Stomach (tissue), 4 donors: ENCODE data around the gene OGFR.

Source experiments
- EP300 ChIP-seq: sonication (generic); formaldehyde crosslinking; IDR thresholded peaks from one replicate; pipeline ENCODE4 v1.6.1; 2017; ENCODE audit warnings: antibody characterized with exemption
- POLR2A ChIP-seq, 4 donors: fragments of 450-650 bp; IDR thresholded peaks; one replicate each; pipeline ENCODE4 v1.6.1; 2016; ENCODE audit warnings: antibody characterized with exemption in 4 of 4, control low read depth in 2 of 4, mild to moderate bottlenecking in 1 of 4, moderate library complexity in 1 of 4
- TF ChIP-seq, protein P1 (sequence below), 7 experiments: fragments of 450-650 bp in 4 of 7; fragments of 200-600 bp in 3 of 7; sonication (generic) in 3 of 7; IDR thresholded peaks; one replicate each; pipeline ENCODE4 v1.5.1; 2016 to 2019; ENCODE audit warnings: antibody characterized with exemption in 7 of 7, control low read depth in 2 of 7, mild to moderate bottlenecking in 1 of 7

DNA sequence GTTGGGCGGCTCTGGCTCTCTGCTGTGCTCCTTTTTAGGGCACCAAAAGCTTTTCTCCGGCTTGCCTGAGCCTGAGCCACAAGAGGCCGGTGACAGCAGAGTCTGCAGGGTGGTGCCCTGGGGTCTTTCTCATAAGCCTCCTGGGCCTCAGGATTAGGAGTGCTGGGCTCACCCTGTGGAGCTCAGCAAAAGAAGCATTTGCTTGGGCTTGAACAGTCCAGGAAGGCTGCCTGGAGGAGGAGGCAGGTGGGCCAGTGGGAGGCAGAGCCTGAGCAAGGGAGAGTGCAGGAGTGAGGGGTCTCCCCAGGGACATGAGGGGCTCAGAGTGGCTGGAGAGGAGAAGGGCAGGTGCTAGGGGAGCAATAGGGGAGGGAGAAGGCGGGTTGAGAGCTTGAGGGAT, 41.2 kb upstream of the OGFR start:
- TF ChIP-seq EP300 (no peak), POLR2A (IDR thresholded peaks at IDR 0.05) (no peak)
- TF ChIP-seq, protein P1, sequence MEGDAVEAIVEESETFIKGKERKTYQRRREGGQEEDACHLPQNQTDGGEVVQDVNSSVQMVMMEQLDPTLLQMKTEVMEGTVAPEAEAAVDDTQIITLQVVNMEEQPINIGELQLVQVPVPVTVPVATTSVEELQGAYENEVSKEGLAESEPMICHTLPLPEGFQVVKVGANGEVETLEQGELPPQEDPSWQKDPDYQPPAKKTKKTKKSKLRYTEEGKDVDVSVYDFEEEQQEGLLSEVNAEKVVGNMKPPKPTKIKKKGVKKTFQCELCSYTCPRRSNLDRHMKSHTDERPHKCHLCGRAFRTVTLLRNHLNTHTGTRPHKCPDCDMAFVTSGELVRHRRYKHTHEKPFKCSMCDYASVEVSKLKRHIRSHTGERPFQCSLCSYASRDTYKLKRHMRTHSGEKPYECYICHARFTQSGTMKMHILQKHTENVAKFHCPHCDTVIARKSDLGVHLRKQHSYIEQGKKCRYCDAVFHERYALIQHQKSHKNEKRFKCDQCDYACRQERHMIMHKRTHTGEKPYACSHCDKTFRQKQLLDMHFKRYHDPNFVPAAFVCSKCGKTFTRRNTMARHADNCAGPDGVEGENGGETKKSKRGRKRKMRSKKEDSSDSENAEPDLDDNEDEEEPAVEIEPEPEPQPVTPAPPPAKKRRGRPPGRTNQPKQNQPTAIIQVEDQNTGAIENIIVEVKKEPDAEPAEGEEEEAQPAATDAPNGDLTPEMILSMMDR (IDR thresholded peaks at IDR 0.05), result no peak
